ENCODE measurements around the gene MYO7B.

MYO7B gene

GRCh38 chr2:127591221-127591923 is 55.9 kb downstream of the MYO7B start:
- Histone ChIP-seq H3K36me3 (no peaks in the 10 kb centered on the region), H3K27me3 (no peaks in the 10 kb centered on the region), H4K20me1 (no peaks in the 10 kb centered on the region), H3K27ac (peak overlapping the region; percentile 47; the same call in 1 of the 2 replicates), H3K4me2 (peak overlapping the region; percentile 39), H3K9me3 (no peaks in the 10 kb centered on the region), H3K4me3 (no peak overlapping the region), H3K9ac (no peak overlapping the region), H3K4me1 (peaks cover 26% of the 10 kb centered on the region)
- TF ChIP-seq Cebpa-rat (IDR thresholded peaks at IDR 0.05) = no peak

- H3K27ac ChIP-seq = no peak overlapping the region
- TF ChIP-seq Cebpa-rat (IDR thresholded peaks at IDR 0.05) = no peak
- H3K4me3 ChIP-seq = no peak overlapping the region
- H4K20me1 ChIP-seq = no peaks in the 10 kb centered on the region
- no peak overlapping the region for H3K9ac ChIP-seq
- H3K4me2 ChIP-seq = no peak overlapping the region
- H3K36me3 ChIP-seq = no peaks in the 10 kb centered on the region
- peaks cover 13% of the 10 kb centered on the region for H3K4me1 ChIP-seq
- no peaks in the 10 kb centered on the region for H3K9me3 ChIP-seq
- no peaks in the 10 kb centered on the region for H3K27me3 ChIP-seq
Observed at GRCh38 chr2:127592761-127593227, 57.3 kb downstream of the MYO7B start.

- no peak overlapping the region for H3K4me2 ChIP-seq
- H3K27me3 ChIP-seq = no peaks in the 10 kb centered on the region
- H3K27ac ChIP-seq = peak overlapping the region; percentile 3; the same call in 1 of the 2 replicates
- H3K9me3 ChIP-seq = no peaks in the 10 kb centered on the region
- H3K4me1 ChIP-seq = peaks cover 13% of the 10 kb centered on the region
- no peaks in the 10 kb centered on the region for H3K36me3 ChIP-seq
- no peak overlapping the region for H3K4me3 ChIP-seq
- no peak for TF ChIP-seq Cebpa-rat (IDR thresholded peaks at IDR 0.05)
- no peak overlapping the region for H3K9ac ChIP-seq
- no peaks in the 10 kb centered on the region for H4K20me1 ChIP-seq
Observed at GRCh38 chr2:127593228-127594115, 58.0 kb downstream of the MYO7B start.

GRCh38 chr2:127594116-127594591 is 58.7 kb downstream of the MYO7B start:
- H3K27ac ChIP-seq = no peak overlapping the region
- no peaks in the 10 kb centered on the region for H3K36me3 ChIP-seq

DNA sequence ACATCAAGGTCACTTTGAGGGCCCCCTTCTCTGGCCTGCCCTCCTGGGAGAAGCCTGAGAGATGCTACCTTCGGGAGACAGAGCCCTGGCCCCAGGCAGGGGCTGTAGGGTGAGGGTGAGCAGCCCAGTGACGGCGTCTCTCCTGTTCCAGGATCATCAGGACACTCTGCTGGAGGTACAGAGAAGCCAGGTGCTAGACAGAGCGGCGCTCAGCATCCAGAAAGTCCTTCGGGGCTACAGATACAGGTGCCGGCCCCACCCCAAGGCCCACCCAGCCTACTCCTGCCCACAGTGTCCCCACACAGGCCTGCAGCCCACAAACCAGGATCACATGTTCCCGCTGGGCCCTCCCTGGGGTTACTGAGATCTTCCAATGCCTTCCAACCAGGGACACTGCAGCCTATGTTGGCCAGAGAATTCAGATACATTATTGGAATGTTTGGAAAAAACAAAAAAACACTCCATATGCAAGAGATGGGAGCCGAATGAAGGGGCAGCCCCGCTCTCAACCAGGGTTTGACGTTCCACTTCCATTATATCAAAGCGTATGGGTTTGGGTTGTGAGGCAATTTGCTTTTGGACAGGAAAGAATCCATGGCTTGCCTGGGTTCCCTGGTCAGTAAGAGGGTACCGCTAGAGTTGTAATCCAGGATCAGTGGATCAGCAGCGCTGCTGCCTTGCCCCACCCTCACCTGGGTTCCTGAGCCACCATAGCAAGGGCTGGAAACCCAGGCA is 61.0 kb downstream of the MYO7B start:
- Histone ChIP-seq H3K4me2 (no peak overlapping the region), H3K36me3 (no peaks in the 10 kb centered on the region), H3K9me3 (peaks cover 4% of the 10 kb centered on the region; the same call in 1 of the 2 replicates), H3K4me3 (no peak overlapping the region), H4K20me1 (no peaks in the 10 kb centered on the region), H3K4me1 (peaks cover 7% of the 10 kb centered on the region), H3K27ac (no peak overlapping the region), H3K27me3 (no peaks in the 10 kb centered on the region), H3K9ac (no peak overlapping the region)
- TF ChIP-seq Cebpa-rat (IDR thresholded peaks at IDR 0.05) = no peak

More at GRCh38 chr2:127594116-127594591, 58.7 kb downstream of the MYO7B start:
- Histone ChIP-seq H3K9ac (no peak overlapping the region), H3K4me1 (peaks cover 13% of the 10 kb centered on the region), H3K4me3 (no peak overlapping the region), H3K27me3 (no peaks in the 10 kb centered on the region), H3K9me3 (no peaks in the 10 kb centered on the region), H3K4me2 (no peak overlapping the region), H4K20me1 (no peaks in the 10 kb centered on the region)
- no peak for TF ChIP-seq Cebpa-rat (IDR thresholded peaks at IDR 0.05)

DNA sequence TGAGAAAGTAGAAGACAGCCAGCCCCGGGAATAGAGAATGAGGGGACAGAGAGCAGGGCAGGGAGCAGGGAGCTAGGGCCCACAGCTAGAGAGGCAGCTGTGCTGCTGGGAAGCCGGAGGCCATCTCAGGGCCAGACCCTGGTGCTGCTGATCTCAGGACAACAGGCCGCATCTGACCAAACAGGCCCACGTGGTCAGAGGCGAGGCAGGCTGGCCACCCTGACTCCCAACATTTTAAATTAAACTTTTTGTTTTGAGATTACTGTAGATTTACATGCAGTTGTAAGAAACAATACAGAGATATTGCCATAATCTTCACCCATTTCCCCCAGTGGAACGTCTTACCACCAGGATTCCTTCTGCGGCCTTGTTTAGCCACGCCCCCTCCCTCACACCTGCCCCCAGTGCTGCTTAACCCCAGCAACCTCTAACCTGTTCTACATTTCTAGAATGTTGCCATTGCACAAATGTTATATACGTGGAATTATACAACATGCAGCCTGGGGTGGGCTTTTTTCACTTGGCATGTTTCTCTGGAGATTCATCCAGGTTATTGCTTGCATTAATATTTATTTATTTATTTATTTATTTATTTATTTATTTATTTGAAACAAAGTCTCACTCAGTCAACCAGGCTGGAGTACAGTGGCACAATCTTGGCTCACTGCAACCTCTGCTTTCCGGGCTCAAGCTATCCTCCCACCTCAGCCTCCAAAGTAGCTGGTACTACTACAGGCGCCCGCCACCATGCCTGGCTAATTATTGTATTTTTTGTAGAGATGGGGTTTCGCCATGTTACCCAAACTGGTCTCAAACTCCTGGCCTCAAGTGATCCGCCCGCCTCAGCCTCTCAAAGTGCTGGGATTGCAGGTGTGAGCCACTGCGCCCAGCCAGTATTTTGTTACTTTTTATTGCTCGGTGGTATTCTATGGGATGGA is 61.8 kb downstream of the MYO7B start:
- TF ChIP-seq Cebpa-rat (IDR thresholded peaks at IDR 0.05) = no peak
- Histone ChIP-seq H3K9me3 (peaks cover 13% of the 10 kb centered on the region), H3K36me3 (no peaks in the 10 kb centered on the region), H3K27me3 (no peaks in the 10 kb centered on the region), H3K4me1 (no peaks in the 10 kb centered on the region), H3K9ac (no peak overlapping the region), H3K27ac (no peak overlapping the region), H3K4me2 (no peak overlapping the region), H4K20me1 (no peaks in the 10 kb centered on the region), H3K4me3 (no peak overlapping the region)

- H3K36me3 ChIP-seq = no peaks in the 10 kb centered on the region
- no peaks in the 10 kb centered on the region for H3K27me3 ChIP-seq
- peaks cover 19% of the 10 kb centered on the region for H3K9me3 ChIP-seq
- H3K27ac ChIP-seq = no peak overlapping the region
- H3K4me2 ChIP-seq = no peak overlapping the region
- H3K4me1 ChIP-seq = no peaks in the 10 kb centered on the region
- H4K20me1 ChIP-seq = no peaks in the 10 kb centered on the region
- no peak for TF ChIP-seq Cebpa-rat (IDR thresholded peaks at IDR 0.05)
- no peak overlapping the region for H3K4me3 ChIP-seq
- no peak overlapping the region for H3K9ac ChIP-seq
Observed at GRCh38 chr2:127597984-127598380, 62.5 kb downstream of the MYO7B start.

- Histone ChIP-seq H3K36me3 (no peaks in the 10 kb centered on the region), H3K4me3 (no peak overlapping the region), H3K4me1 (no peaks in the 10 kb centered on the region), H3K9ac (no peak overlapping the region), H3K27me3 (no peaks in the 10 kb centered on the region), H4K20me1 (no peaks in the 10 kb centered on the region), H3K27ac (no peak overlapping the region), H3K4me2 (no peak overlapping the region), H3K9me3 (peaks cover 27% of the 10 kb centered on the region)
- TF ChIP-seq Cebpa-rat (IDR thresholded peaks at IDR 0.05) = no peak
Observed at GRCh38 chr2:127598711-127599110, 63.2 kb downstream of the MYO7B start.

Data from BLaER1 (cell line).